Loucy (cell line): ENCODE measurements around the gene SPNS3.
A peak's percentile ranks its signal among the peaks of the same experiment; 100 is the strongest.

Source experiments
- H2AFZ ChIP-seq: fragments of 200-600 bp; sonication (generic); 2 replicates; pipeline ENCODE4 v1.6.0; 2016; ENCODE audit warnings: antibody characterized with exemption, mild to moderate bottlenecking, low read length, moderate library complexity
- H3F3A ChIP-seq: fragments of 200-600 bp; 2 replicates; pipeline ENCODE4 v1.6.0; 2016; ENCODE audit warnings: antibody characterized with exemption, low read depth, mild to moderate bottlenecking
- H3K27me3 ChIP-seq: fragments of 200-600 bp; sonication (generic); 2 replicates; pipeline ENCODE4 v1.6.1; 2014; ENCODE audit warnings: low read length, mild to moderate bottlenecking; ENCODE audit not compliant: insufficient read depth, poor library complexity, severe bottlenecking
- H3K36me3 ChIP-seq: fragments of 200-600 bp; sonication (generic); 2 replicates; pipeline ENCODE4 v1.6.1; 2016; ENCODE audit warnings: low read length; ENCODE audit not compliant: insufficient read depth
- H3K4me1 ChIP-seq: fragments of 200-600 bp; sonication (generic); 2 replicates; pipeline ENCODE4 v1.5.1; 2014; ENCODE audit warnings: low read length, mild to moderate bottlenecking; ENCODE audit not compliant: insufficient read depth, poor library complexity, severe bottlenecking
- H3K4me2 ChIP-seq: fragments of 200-600 bp; sonication (generic); 2 replicates; pipeline ENCODE4 v1.6.0; 2014; ENCODE audit warnings: antibody characterized with exemption, low read length, low read depth, mild to moderate bottlenecking; ENCODE audit not compliant: poor library complexity, severe bottlenecking
- H3K4me3 ChIP-seq: fragments of 200-600 bp; sonication (generic); 2 replicates; pipeline ENCODE4 v1.5.1; 2014; ENCODE audit warnings: low read length, mild to moderate bottlenecking, mixed read lengths; ENCODE audit not compliant: poor library complexity, severe bottlenecking
- H3K79me2 ChIP-seq: fragments of 200-600 bp; sonication (generic); 2 replicates; pipeline ENCODE4 v1.6.1; 2014; ENCODE audit warnings: low read length; ENCODE audit not compliant: insufficient read depth
- H3K9ac ChIP-seq: fragments of 200-600 bp; sonication (generic); 2 replicates; pipeline ENCODE4 v1.6.0; 2014; ENCODE audit warnings: mild to moderate bottlenecking, low read depth, low read length, moderate library complexity; ENCODE audit not compliant: poor library complexity, severe bottlenecking
- H3K9me2 ChIP-seq: fragments of 200-600 bp; sonication (generic); replicated peaks from 2 replicates; pipeline ENCODE4 v1.6.1; 2016; ENCODE audit warnings: low read depth, low read length, mixed read lengths
- H3K9me3 ChIP-seq: fragments of 200-600 bp; sonication (generic); 2 replicates; pipeline ENCODE4 v1.6.1; 2014; ENCODE audit warnings: mild to moderate bottlenecking, antibody characterized with exemption, low read length, low read depth; ENCODE audit not compliant: insufficient read depth
- H4K20me1 ChIP-seq: fragments of 200-600 bp; sonication (generic); 2 replicates; pipeline ENCODE4 v1.6.0; 2014; ENCODE audit warnings: antibody characterized with exemption, low read length, mild to moderate bottlenecking; ENCODE audit not compliant: insufficient read depth, poor library complexity, severe bottlenecking
- EZH2phosphoT487 ChIP-seq: fragments of 200-600 bp; IDR thresholded peaks from 2 replicates; pipeline ENCODE4 v1.6.1; 2018; ENCODE audit warnings: antibody characterized with exemption, mild to moderate bottlenecking, moderate library complexity, borderline replicate concordance
- TF ChIP-seq, protein P1 (sequence below): fragments of 200-600 bp; sonication (generic); conservative IDR thresholded peaks from 2 replicates; pipeline ENCODE4 v1.5.1; 2014; ENCODE audit warnings: mild to moderate bottlenecking, antibody characterized with exemption, low read length

The SPNS3 gene

DNA sequence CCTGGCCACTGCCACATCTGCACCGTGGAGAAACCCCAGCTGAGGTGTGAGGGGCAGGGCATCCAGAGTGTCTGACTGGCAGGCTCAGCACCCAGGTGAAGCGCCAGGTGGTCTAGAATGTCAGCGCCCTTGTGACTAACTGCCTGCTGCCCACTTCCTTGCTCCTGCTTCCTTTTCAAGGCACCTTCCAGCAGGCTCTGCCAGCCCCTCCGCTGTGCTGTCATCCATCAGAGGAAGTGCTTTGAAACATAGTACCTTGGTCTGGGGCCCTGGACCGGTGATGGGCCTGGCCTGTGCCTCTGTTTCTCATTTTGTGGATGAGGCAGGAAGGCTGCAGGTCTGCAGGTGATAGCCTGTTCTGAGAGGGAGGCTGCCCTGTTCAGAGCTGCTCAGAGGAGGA, 70.4 kb downstream of the SPNS3 start:
- H4K20me1 ChIP-seq, result peaks cover 6% of the 10 kb centered on the region
- H2AFZ ChIP-seq, result no peak overlapping the region
- H3K4me1 ChIP-seq, result peaks cover 77% of the 10 kb centered on the region
- peak overlapping the region; percentile 85 for H3K4me2 ChIP-seq
- TF ChIP-seq, protein P1, sequence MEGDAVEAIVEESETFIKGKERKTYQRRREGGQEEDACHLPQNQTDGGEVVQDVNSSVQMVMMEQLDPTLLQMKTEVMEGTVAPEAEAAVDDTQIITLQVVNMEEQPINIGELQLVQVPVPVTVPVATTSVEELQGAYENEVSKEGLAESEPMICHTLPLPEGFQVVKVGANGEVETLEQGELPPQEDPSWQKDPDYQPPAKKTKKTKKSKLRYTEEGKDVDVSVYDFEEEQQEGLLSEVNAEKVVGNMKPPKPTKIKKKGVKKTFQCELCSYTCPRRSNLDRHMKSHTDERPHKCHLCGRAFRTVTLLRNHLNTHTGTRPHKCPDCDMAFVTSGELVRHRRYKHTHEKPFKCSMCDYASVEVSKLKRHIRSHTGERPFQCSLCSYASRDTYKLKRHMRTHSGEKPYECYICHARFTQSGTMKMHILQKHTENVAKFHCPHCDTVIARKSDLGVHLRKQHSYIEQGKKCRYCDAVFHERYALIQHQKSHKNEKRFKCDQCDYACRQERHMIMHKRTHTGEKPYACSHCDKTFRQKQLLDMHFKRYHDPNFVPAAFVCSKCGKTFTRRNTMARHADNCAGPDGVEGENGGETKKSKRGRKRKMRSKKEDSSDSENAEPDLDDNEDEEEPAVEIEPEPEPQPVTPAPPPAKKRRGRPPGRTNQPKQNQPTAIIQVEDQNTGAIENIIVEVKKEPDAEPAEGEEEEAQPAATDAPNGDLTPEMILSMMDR, result no peak
- no peak for TF ChIP-seq EZH2phosphoT487
- no peaks in the 10 kb centered on the region for H3K9me2 ChIP-seq
- peak overlapping the region; percentile 60 for H3K4me3 ChIP-seq
- peak overlapping the region; percentile 56 for H3K9ac ChIP-seq
- H3F3A ChIP-seq, result no peaks in the 10 kb centered on the region
- H3K36me3 ChIP-seq, result no peaks in the 10 kb centered on the region
- peaks cover 93% of the 10 kb centered on the region for H3K79me2 ChIP-seq
- no peaks in the 10 kb centered on the region for H3K9me3 ChIP-seq
- H3K27me3 ChIP-seq, result no peaks in the 10 kb centered on the region

GRCh38 chr17:4505187-4505586, 71.4 kb downstream of the SPNS3 start:
- TF ChIP-seq EZH2phosphoT487, result no peak
- TF ChIP-seq, protein P1, result no peak

DNA sequence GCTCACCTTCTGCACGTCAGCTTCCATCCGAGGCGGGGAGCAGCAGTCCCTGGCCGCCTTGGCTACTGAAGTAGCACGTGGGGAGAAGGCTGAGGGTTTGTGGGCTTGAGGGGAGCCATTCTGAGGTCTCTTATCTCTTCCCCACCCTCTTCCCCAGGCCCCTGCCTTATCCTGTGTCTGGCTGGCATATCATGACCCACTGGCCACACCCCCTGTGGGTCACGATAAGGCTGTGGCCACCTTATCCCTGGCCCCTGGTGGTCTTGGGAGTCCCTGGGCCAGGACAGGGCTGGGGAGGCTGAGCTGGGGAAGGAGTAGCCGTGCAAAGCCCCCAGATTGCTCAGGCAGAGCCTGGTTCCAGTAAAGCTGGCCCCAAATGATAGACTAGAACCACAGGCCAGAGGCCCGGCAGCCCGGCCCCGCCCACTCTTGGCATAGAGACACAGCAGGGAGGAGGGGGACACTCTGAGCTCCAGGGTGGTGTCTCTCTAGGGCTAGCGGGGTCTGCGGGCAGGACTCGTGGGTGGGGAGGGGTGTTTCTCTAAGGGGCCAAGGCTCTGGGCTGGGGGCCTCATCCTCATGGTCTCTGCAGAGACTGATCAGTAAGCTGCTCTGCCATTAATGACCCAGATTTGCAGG, 72.6 kb downstream of the SPNS3 start:
- Histone ChIP-seq H4K20me1 (peaks cover 6% of the 10 kb centered on the region), H3K4me1 (peaks cover 70% of the 10 kb centered on the region), H2AFZ (no peak overlapping the region), H3K79me2 (peaks cover 92% of the 10 kb centered on the region; the same call in 1 of the 2 replicates), H3K4me3 (no peak overlapping the region), H3K9ac (peak overlapping the region; percentile 56), H3F3A (no peaks in the 10 kb centered on the region), H3K36me3 (no peaks in the 10 kb centered on the region; the same call in 1 of the 2 replicates), H3K9me3 (no peaks in the 10 kb centered on the region), H3K4me2 (peak overlapping the region; percentile 85), H3K9me2 (no peaks in the 10 kb centered on the region), H3K27me3 (no peaks in the 10 kb centered on the region)
- no peak for TF ChIP-seq EZH2phosphoT487
- TF ChIP-seq, protein P1, result no peak

More at GRCh38 chr17:4505187-4505586, 71.4 kb downstream of the SPNS3 start:
- peak overlapping the region; percentile 56 for H3K9ac ChIP-seq
- H3K79me2 ChIP-seq, result peaks cover 100% of the 10 kb centered on the region
- no peaks in the 10 kb centered on the region for H3K27me3 ChIP-seq
- H3K4me1 ChIP-seq, result peaks cover 81% of the 10 kb centered on the region
- H3K4me2 ChIP-seq, result peak overlapping the region; percentile 85
- no peaks in the 10 kb centered on the region; the same call in 1 of the 2 replicates for H3K36me3 ChIP-seq
- H3K4me3 ChIP-seq, result peak overlapping the region; percentile 60
- no peaks in the 10 kb centered on the region for H3F3A ChIP-seq
- H3K9me3 ChIP-seq, result no peaks in the 10 kb centered on the region
- H4K20me1 ChIP-seq, result peaks cover 6% of the 10 kb centered on the region
- H3K9me2 ChIP-seq, result no peaks in the 10 kb centered on the region
- H2AFZ ChIP-seq, result no peak overlapping the region
